Posterior cingulate gyrus (tissue), 11 donors: ENCODE data around the gene TBRG1.
"Not testable (repeated sequence)": the region's sequence is repeated elsewhere in the genome, so short reads cannot be mapped to it uniquely, and the experiment has no call there.

Experiments
- DNase-seq, 10 donors: peaks; one replicate each; pipeline versions ENCODE4 v3.0.0 to v3.0.0-alpha.2; 2020 to 2021; ENCODE audit warnings: mixed read lengths in 3 of 10
- intact Hi-C: fragments of 100-400 bp; cut with DNase I; formaldehyde crosslinking; loops from one replicate; pipeline ENCODE4 v1.15.1; 2023

The TBRG1 gene, protein sequence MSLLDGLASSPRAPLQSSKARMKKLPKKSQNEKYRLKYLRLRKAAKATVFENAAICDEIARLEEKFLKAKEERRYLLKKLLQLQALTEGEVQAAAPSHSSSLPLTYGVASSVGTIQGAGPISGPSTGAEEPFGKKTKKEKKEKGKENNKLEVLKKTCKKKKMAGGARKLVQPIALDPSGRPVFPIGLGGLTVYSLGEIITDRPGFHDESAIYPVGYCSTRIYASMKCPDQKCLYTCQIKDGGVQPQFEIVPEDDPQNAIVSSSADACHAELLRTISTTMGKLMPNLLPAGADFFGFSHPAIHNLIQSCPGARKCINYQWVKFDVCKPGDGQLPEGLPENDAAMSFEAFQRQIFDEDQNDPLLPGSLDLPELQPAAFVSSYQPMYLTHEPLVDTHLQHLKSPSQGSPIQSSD

DNA sequence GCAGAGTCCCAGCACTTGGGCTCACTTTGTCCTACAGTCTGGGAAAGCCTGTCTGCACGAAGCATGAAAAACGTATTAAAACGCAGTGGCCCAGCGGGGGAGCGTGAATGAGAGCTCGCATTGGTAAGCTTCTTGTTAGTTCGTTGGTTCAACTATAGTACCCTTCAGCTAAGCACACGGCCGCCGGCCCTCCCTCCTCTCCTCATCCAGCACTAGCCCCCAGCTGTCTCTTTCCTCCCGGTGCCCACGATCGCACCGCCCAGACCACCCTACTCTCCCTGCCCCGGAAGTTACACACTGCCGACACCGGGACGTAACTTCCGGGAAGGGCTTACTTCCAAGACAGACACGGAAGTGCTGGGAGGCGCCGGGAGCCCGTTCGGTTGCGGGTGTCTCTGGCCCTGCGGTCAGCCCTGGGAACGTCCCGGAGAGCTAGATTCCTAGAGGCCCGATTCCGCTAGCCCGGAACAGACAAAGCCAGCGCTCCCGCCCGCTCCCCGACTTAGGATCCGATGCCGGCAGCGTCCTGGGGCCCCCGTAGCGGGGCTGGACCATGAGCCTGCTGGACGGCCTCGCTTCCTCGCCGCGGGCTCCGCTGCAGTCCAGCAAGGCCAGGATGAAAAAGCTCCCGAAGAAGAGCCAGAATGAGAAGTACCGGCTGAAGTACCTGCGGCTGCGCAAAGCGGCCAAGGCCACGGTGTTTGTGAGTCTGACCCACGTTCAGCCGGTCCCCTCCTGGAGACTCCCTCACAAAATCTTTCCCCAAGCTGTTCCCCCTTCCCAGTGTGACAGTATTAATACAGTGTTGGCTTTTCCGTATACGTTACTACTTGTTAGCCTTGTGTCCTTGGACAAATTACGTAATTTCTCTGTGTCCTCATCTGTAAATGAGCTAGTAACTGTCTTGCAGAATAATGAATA lies at the start of gene TBRG1:
Gene TBRG1, plus strand, starts transcription at position 334 of the 921 bp plus-strand sequence. Its CDS starts 220 bp downstream, at position 554.
- intact Hi-C loops = no loop called here
- DNase-seq = peak; percentile 82 to 99 (median 92)

DNA sequence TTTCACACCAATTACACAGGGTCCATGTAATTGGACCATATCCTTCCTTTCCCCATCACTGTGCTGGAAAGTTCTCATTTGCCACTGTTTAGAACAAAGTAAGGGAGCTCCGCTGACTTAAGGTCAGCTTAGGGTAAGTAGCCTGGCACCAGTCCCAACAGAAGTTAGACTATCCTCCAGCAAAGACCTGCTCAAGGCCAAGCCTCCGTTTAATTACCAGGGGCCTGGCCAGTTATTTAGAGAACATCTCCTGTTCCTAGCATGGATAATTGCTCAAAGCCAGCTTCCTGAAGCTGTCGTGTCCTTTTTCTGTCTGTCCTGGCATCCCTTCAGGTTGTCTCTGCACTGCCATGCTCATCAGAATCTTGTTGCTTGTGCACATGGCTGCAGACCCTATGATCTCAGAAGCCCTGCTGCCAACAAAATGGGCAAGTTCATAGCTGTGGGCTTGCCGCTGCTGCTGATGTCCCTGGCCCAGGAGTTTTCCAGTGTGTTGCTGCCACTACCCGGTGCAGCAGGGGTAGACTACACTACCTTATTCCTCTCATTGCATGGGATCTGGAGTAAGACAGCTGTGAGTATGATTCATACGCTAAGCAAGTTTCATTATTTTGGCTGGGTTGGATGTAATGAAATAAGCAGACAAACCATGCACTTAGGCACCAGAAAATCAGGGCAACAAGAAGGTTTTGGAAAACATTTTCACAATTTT lies 44.8 kb upstream of the TBRG1 start:
- peak in 5 of 10 donors; percentile 15 to 84 (median 53) for DNase-seq
- intact Hi-C loops = no loop called here

DNA sequence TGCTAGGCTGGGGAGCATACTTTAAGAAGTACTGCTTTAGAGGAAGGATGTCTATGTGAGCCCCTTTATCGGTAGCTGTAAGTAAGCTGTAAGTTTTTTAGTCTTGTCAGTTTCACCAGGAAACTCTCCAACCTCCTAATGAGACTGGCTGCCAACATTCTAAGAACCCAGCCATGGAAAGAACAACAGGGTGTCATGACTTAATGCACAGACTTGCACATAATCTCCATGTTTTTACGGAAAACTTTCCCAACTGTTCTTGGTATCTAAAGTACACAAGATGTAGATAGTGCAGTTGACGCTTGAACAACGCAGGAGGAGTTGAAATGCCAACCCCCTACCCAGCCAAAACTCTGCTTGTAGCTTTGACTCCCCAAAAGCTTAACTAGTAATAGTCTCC lies 43.9 kb upstream of the TBRG1 start:
- intact Hi-C loops = no loop called here
- DNase-seq = no peak

DNA sequence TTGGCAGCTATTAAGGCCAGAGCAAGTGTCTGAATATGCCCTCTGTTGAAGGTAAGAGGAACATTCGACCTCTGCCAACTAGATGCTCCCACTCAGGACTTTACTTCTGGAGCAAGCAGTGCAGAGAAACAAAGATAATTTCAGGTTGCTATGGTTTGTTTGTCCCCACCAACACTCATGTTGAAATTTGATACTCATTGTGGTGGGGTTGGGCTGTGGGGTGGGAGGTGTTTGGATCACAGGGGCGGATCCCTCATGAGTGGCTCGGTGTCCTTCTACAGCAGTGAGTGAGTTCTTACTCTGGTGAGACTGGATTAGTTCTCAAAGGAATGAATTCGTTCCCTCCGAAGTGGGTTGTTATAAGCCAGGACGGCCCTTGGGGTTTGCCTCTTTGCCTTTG lies 40.8 kb upstream of the TBRG1 start:
- no peak for DNase-seq
- intact Hi-C loops = loop anchor here (10.0 kb wide), 1 partner anchor 507 kb away; no protein-coding TSS in a partner anchor

DNA sequence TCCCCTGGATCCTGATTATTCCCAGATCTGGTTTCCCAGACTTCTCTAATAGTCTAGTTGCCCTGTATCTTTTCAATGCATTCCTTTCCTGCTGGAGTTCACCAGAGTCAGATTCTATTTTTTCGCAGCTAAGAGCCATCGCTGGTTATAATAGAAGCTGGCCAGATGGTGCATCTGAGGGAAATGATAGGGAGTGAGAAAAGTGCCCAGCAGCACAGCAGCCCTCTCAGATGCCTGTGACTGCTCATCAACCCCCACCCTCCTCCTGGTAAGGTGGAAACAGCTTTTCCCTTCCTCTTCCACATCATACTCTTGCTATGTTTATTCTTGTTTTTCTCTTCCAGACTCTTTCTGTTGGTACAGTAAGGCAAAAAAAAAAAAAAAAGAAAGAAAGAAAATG lies 40.1 kb upstream of the TBRG1 start:
- intact Hi-C loops = loop anchor here (10.0 kb wide), 1 partner anchor 508 kb away; no protein-coding TSS in a partner anchor
- peak in 5 of 10 donors; percentile 16 to 84 (median 29) for DNase-seq

DNA sequence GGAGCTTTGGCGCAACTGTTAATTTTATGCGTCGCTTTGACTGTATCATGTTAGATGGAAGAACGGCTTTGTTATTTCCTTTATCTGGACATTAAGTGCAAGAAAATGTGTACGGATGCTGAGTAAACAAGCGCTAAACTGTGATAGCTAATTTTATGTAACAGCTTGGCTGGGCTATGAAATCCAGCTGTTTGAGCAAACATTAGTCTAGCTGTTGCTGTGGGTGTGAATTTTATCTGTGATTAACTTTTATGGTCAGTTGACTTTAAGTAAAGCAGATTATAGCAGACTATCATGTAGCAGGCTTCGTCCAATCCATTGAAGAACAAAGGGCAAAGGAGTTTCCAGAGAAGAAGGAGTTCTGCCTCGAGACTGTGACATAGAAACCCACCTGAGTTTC lies 38.9 kb upstream of the TBRG1 start:
- intact Hi-C loops = loop anchor here (10.0 kb wide), 1 partner anchor 509 kb away; no protein-coding TSS in a partner anchor
- DNase-seq = no peak

DNA sequence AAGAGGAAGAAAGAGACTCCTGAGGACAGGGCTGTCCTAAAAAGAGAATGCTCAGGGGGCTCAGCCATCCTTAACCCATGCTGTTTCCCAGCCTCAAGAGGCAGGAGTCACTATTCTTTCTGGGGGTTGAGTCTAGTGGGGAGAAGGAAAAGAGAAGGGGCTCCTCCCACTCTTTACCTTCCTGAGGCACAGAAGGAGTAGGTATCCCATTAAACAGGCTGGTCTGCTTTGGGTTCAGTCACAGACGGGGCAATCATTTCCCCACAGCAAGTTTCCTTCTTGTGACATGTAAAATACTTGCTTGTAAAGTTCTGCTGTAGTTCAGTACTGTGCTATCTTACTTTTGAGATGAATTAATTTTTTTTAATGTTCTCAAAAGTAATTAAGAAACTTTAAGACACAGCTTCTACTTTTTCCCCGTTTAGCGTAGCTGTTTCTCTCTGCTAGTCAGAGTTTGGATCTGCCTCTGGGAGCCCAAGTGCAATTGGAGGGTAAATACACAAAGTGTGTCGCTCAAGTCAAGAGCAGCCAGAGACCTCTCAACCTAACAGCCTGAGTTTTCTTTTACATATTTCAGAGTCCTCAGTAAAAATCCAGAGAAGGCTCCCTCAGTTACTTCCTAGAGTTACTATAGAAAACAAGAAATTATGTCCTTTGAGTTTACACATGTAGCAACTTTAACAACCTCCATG lies 37.8 kb upstream of the TBRG1 start:
- DNase-seq = no peak
- intact Hi-C loops = loop anchor here (10.0 kb wide), 1 partner anchor 510 kb away; no protein-coding TSS in a partner anchor

DNA sequence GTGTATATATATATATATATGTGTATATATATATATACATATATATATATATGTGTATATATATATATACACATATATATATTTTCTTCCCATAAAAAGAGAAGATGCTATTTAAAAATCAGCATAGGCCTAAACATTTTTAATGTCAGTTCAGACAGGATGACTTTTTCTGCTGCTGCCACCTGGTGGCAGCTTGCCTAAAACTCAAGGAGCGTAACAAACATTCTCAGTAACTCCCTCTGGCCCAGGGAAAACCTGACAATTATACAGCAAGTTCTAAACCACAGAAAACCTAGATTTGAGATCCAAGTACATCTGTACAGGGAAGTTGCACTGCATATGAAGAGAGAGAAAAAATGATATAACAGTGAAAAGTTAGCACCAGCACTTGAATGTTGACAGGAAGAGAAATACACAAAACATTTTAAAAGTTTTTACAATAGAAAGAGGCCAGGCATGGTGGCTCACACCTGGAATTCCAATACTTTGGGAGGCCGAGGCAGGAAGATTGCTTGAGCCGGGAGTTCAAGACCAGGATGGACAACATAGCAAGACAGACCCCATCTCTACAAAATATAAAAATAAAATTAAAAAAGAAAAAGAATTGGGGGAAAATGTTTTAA lies 36.3 kb upstream of the TBRG1 start:
- intact Hi-C loops = loop anchor here (2.0 to 10.0 kb wide), 2 partner anchors 172 to 512 kb away; no protein-coding TSS in a partner anchor
- DNase-seq = peak in 9 of 10 donors; percentile 19 to 94 (median 62)

DNA sequence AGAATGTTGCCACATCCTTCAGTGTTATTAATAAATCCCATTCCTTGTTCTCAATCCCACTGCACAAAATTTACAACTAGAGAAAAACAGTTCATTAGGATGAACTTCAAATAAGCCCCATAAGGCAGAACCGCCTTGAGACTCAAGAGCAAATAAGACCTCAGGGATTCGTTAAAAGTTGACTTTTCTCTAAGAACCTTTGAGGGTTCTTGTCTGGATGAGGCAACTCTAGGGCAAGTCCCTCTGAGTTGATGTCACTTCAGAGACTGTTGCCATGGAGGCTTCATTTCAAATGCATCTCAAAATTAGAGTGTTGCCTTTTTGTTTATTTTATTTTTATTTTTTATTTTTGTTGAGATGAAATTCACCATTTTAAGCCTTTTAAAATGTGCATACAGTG lies 31.2 kb upstream of the TBRG1 start:
- intact Hi-C loops = no loop called here
- no peak for DNase-seq

DNA sequence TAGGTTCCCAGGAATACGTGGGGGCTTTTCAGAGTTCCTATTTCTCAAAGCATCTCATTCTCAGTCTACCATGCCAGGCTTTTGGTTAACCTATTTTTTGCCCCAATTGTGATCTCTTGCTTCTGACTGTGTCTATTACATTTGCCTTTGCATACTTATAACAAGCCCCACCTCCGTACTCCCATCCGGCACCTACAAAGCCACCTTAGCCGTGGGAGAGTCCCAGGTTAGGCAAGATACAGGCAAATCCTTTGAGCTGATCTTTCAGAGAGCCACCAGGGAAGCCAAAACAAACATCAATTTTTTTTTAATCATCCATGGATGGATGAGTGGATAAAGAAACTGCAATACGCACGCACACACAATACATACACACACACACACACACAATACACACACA lies 30.0 kb upstream of the TBRG1 start:
- no peak for DNase-seq
- intact Hi-C loops = no loop called here

DNA sequence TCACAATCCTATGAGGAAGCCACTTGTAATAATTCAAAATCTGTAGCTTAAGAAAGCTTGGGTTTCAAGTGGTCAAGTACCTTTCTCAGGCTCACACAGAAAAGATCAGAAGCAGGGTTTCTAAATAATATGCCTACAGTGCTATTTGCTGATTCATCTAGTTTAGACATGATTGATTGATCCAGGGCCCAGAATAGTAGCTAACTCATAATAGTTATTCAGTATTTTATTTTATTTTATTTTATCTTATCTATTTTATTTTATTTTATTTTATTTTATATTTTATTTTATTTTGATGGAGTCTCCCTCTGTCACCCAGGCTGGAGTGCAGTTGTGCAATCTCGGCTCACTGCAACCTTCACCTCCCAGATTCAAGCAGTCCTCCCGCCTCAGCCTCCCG lies 27.4 kb upstream of the TBRG1 start:
- intact Hi-C loops = no loop called here
- no peak for DNase-seq

DNA sequence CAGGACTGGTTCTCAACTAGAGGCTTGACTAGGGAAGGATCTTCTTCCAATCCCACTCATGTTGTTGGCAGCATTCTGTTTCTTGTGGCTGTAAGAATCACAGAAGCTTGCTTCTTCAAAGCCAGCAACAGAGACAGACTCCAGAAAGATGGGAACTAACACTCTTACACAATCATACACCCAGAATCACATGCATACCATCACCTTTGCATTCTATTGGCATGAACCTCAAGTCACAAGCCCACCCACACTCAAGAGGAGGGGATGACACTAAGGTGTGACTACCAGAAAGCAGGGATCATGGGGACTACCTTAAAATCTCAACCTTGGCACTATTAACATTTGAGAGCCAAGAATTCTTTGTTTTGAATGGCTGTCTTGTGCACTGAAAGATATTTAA lies 25.0 kb upstream of the TBRG1 start:
- DNase-seq = no peak
- intact Hi-C loops = no loop called here

DNA sequence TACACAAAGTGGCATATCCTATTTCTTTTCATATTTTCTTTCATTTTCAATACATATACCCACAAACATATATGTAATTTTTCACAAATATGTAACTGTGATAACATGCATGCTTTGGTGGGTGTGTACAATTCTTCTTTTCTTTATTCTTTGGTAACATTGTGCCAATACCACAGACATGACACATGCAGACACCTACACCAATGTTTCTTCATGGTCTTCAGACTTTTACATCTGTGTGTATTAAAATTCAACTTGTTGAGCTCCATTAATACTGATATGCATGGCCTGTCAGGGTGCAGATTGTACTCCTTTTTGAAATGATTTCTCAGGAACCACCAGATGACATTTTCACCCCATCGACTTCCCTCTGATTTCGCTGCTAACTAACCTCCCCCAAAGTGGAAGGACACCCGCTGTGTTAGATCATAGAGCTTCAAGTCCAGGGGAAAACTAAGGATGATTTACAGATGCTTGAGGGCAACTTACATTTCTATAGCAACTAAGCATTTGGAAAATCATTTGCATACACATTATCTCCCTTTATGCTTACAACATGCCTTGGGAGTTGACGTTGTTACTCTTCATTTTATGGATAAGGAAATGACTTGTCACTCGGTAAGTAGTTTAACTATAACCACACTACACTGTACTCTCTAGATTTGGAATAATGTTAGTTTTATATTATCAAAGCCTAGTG lies 21.9 kb upstream of the TBRG1 start:
- DNase-seq = no peak
- intact Hi-C loops = no loop called here

DNA sequence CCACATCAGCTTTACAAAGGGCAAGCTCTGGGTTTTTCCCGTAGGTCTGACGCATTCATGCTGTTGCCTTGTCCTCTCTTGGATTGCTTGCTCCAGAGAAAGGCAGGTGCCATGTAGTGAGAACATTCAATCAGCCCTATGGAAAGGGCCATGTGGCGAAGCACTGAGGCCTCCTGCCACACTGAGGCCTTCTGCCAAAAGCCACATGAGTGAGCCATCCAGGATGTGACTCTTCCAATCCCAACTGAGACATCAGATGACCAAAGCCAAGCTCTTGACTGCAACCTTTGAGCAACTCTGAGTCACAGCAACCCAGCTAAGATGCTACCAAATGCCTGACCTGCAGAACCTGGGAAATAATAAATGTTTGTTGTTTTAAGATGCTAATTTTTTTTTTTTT lies 20.5 kb upstream of the TBRG1 start:
- no peak for DNase-seq
- intact Hi-C loops = no loop called here

DNA sequence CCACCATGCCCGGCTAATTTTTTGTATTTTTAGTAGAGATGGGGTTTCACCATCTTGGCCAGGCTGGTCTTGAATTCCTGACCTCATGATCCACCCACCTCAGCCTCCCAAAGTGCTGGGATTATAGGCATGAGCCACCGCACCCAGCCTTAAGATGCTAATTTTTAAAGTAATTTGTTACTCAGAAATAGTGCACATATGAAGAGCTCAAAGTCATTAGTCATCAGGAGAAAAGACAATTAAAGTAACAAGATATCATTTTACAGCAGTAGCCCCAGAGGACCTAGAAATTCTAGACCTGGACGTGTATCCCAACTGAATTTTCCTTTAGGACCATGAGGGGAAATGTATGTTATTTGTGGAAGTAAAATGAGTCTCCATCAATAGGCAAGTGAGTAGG lies 19.9 kb upstream of the TBRG1 start:
- intact Hi-C loops, DNase-seq: not testable (repeated sequence)

DNA sequence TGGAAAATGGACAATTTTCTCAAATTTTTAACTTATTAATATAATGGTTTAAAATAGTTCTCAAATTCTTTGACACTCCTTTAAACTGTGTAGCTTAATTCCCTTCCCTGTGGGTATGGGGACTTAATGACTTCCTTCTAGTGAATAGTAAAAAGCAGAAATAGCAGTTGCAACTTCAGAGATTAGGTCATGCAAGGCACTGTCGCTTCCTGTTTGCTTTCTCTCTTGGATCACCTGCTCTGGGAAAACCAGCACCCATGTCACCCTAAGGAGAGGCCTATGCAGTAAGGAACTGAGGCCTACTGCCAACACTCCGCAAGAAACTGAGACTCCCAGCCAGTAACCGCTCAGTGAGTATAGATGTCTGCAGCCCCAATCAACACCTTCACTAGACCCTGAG lies 16.9 kb upstream of the TBRG1 start:
- no peak for DNase-seq

DNA sequence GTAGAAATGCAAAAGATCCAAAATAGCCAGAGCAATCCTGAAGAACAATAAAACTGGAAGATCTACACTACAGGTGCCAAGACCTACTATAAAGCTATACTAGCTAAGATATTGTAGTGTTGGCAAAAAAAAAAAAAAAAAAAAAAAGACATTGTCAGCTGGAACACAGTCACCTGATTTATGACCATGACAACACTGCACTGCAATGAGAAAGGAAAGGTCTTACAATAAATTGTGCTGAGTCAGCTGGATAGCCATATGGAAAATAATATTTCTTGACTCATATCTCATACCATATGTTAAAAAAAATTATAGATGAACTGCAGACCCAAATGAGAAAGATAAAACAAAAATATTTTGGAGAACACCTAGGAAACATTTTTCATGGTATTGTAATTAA lies 14.5 kb upstream of the TBRG1 start:
- intact Hi-C loops = no loop called here
- DNase-seq = no peak

More for the DNA sequence above, 16.9 kb upstream of the TBRG1 start:
- intact Hi-C loops = no loop called here

DNA sequence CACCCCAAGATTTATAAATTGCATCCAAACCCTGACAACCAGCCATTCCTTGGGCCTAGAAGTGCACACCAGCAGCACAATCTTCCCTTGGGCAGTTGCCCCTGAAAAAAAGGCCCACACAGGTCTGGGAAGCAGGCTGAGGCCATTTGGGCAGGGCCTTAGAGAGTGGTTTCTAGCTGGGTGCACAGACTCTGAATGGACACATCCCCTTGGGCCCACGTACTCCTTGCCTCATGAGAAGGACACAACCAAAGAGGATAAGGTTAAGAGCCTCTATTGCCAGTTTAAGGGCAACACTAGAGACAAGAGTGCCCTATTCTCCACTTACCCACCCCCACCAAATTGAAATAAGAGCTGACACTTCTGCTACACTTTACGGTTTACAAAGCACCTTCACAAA lies 12.4 kb upstream of the TBRG1 start:
- DNase-seq = no peak
- intact Hi-C loops = no loop called here

DNA sequence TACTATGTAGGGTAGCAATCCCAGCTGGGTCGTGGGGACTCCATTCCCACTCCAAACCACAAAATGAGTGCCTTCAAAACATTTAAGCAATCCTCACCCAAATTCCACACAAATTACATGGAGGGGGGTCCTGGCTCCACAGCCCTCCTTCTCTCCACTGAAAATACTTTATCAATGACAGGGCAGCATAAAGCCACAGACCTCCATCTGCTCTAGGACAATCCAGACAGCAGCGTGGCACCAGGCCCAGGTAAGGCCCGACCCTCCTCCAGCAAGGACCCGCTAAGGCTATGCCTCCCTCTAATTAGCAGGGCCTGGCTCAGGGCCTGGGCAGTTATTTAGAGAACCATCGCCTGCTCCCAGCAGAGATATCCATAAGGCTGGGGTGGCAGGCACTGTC lies 11.6 kb upstream of the TBRG1 start, which contains the start of gene PANX3:
Gene PANX3, plus strand, starts transcription at position 365 of the 400 bp plus-strand sequence. CDS start 129 bp downstream, outside the sequence.
- no peak for DNase-seq
- intact Hi-C loops = no loop called here
